ENCODE results near the gene KRTAP4-8.
"Not testable (repeated sequence)": the region's sequence is repeated elsewhere in the genome, so short reads cannot be mapped to it uniquely, and the experiment has no call there.

The KRTAP4-8 gene

DNA sequence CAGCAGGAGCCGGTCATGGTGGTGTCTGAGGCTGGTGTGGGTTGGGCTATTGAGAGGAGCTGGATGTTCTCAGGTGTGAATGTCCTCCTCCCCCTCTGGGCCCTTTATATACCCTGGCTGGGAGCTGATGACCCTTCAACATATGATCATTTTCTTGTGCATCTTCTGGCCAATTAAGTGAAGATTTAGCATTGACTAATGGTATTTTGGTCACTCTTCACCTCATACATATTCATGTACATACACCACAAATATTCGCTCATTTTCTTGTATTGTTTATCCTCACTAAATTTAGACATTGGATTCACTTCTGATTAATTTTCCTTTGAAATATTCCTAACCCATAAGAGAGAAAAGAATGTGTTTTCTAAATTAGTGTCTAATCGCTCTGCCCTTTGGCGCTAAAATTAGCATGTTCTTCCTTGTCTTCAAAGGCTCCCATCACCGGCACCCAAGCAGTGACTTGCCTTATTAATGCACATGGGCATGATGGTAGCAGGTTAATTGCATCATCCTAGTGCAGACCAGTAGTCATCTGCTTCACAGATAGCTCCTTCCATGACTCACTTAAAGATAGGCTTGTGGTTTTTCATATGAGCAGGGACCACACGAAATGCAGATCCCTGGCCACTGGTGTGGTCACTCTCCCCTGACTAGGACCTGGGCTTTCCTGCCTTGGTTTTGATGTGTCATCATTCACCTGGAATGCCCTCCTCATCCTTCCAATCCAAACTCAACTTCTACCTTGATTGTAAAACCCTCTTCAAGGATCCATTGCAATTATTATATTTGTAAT, 31.9 kb downstream of the KRTAP4-8 start, which contains the start of gene KRTAP2-4:
Gene KRTAP2-4, minus strand, starts transcription at position 51 of the 796 bp plus-strand sequence. Its CDS starts 34 bp downstream, at position 17.
- DNase-seq (ENCODE audit: low read depth) = peak; percentile 91
- TF ChIP-seq, protein P1, sequence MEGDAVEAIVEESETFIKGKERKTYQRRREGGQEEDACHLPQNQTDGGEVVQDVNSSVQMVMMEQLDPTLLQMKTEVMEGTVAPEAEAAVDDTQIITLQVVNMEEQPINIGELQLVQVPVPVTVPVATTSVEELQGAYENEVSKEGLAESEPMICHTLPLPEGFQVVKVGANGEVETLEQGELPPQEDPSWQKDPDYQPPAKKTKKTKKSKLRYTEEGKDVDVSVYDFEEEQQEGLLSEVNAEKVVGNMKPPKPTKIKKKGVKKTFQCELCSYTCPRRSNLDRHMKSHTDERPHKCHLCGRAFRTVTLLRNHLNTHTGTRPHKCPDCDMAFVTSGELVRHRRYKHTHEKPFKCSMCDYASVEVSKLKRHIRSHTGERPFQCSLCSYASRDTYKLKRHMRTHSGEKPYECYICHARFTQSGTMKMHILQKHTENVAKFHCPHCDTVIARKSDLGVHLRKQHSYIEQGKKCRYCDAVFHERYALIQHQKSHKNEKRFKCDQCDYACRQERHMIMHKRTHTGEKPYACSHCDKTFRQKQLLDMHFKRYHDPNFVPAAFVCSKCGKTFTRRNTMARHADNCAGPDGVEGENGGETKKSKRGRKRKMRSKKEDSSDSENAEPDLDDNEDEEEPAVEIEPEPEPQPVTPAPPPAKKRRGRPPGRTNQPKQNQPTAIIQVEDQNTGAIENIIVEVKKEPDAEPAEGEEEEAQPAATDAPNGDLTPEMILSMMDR (conservative IDR thresholded peaks at IDR 0.05; ENCODE audit: control insufficient read depth, insufficient read depth, low read depth, low read length) = no peak
- H3K4me3 ChIP-seq (ENCODE audit: control insufficient read depth, low read depth, low read length) = no peak within 1 kb of the TSS

DNA sequence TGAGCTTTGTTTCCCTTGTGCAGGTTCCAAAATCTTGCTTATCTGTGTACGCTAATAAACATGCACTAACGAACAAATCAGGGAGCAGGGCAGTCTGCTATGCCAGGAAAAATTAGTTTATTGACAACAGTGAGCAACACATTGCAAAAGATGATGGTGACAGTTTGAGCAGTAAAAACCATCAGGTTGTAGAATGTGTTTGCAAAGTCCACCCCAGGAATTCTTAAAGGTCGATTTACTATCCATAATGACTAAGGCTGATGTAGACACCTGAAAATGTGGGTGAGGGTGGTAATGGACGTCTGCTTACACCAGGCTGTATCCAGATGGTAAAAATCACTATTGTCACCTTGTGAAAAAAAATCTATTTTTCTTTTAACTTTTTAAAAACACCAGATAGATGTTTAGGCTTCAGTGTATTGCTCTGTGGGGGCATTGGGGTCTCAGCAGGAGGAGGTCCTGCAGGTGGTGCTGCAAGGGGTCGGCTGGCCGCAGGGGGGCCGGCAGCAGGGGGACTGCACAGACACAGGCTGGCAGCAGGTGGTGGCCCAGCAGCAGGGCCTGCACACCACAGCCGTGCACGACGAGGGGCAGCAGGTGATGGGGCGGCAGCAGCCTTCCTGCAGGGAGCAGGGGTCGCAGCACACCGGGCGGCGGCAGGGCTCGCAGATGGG, 32.8 kb downstream of the KRTAP4-8 start:
- H3K4me3 ChIP-seq (ENCODE audit: control insufficient read depth, low read depth, low read length); DNase-seq (ENCODE audit: low read depth): not testable (repeated sequence)

DNA sequence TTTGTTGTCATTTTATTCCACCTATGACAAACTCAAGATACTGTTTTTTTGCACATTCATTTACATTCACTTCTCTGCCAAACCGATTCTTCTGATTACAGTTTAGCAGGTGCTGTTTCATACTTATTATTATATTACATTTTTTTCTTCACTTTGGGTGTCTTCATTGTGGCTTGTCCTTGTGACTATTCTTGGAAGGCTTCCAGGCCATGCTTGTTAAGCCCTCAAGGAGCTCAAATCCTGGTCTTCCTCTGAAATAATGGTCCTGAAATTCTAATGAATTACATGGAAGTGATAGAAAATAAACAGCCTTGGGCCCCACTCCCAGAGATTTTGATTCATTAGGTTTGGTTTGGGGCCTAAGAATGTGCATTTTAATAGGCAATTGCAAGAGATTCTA, 33.6 kb downstream of the KRTAP4-8 start:
- TF ChIP-seq, protein P1 (conservative IDR thresholded peaks at IDR 0.05; ENCODE audit: control insufficient read depth, insufficient read depth, low read depth, low read length) = no peak

DNA sequence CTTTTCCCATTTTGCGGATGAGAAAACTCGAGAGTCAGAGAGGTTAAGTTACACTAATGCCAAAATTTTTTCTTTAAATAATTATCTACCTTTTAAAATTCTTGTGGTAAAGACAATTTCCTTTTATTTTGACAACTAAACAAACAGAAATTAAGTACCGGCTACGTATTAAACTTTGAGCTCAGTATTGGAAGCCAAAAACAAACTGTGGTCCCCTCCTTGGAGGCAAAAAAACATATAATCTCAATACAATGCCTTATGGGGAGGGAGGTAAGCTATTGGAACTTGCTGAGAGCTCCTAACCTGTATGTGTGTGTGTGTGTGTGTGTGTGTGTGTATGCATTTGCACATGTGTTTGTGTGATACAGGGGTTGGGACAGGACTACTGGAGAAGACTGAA, 34.5 kb downstream of the KRTAP4-8 start:
- TF ChIP-seq, protein P1 (conservative IDR thresholded peaks at IDR 0.05; ENCODE audit: control insufficient read depth, insufficient read depth, low read depth, low read length) = no peak
- DNase-seq (ENCODE audit: low read depth) = no peak
- no peak overlapping the region for H3K4me3 ChIP-seq (ENCODE audit: control insufficient read depth, low read depth, low read length)

More for the DNA sequence above, 33.6 kb downstream of the KRTAP4-8 start:
- no peak for DNase-seq (ENCODE audit: low read depth)
- no peak overlapping the region for H3K4me3 ChIP-seq (ENCODE audit: control insufficient read depth, low read depth, low read length)

DNA sequence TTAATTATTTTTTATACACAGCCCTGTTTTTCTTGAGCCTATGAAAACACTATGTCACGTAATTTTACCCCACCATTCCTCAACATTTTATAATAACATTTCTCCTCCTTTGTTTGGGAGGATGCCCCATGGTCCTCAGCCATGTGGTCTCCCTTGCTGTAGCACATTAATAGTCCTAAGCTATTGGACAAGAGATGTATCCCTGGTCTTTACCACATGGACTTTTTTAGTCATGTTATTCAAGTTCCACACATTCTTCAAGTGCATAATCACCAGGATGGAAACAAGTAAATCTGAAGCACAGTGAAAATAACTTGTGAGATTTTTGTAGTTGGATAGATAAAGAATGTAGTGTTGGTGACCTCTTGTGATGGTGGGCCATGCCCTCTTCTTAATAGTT, 36.0 kb downstream of the KRTAP4-8 start:
- no peak overlapping the region for H3K4me3 ChIP-seq (ENCODE audit: control insufficient read depth, low read depth, low read length)
- peak; percentile 89 for DNase-seq (ENCODE audit: low read depth)
- TF ChIP-seq, protein P1 (conservative IDR thresholded peaks at IDR 0.05; ENCODE audit: control insufficient read depth, insufficient read depth, low read depth, low read length) = no peak

DNA sequence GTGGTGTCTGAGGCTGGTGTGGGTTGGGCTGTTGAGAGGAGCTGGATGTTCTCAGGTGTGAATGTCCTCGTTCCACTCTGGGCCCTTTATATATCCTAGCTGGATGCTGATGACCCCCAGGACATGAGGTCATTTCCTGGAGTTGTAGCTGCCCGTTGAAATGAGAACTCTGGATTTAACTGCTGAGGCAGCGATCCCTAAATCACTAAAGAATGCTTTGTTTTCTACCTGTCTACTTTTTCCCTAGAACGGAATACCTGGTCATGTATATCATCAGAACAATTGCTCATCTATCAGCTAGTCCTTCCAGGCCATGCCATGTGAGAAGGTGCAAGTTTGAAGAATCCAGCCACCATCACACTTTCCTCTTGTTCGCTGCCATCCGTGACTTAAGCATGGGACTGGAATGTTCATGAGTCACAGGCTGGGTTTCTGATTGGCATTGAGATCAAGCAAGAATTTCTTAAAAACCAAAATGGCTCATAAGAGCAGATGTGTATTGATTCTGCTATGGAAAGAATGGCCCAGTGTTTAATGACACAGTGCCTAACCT, 37.8 kb downstream of the KRTAP4-8 start, which contains the start of gene KRTAP2-3:
Gene KRTAP2-3, minus strand, starts transcription at position 63 of the 553 bp plus-strand sequence. CDS start 64 bp downstream, outside the sequence.
- DNase-seq (ENCODE audit: low read depth) = peak; percentile 92
- TF ChIP-seq, protein P1 (conservative IDR thresholded peaks at IDR 0.05; ENCODE audit: control insufficient read depth, insufficient read depth, low read depth, low read length) = no peak
- no peak within 1 kb of the TSS for H3K4me3 ChIP-seq (ENCODE audit: control insufficient read depth, low read depth, low read length)

DNA sequence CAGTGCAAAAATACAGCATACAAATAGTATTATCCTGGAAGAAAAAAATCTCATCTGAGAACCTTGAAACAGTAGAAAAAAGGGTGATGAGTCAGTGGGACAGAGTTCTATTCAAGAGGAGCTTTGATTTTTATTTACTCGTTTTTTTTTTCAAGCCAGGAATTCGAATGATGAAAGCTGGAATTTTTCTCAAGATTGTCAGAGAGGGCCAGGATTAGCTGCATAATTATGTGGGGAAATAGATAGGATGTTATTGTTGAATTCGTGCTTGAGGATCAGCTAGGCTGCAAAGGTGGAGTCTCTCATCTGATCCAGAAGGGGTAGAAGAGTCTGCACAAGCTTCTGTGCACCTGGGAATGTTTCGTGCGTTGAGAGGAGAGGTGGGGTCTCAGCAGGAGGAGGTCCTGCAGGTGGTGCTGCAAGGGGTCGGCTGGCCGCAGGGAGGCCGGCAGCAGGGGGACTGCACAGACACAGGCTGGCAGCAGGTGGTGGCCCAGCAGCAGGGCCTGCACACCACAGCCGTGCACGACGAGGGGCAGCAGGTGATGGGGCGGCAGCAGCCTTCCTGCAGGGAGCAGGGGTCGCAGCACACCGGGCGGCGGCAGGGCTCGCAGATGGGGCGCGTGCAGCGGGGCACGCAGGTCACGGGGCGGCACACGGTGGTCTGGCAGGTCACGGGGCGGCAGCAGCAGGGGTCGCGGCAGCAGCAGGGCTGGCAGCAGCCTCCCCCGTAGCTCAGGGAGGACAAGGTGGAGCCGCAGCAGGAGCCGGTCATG, 38.5 kb downstream of the KRTAP4-8 start:
- H3K4me3 ChIP-seq (ENCODE audit: control insufficient read depth, low read depth, low read length) = not testable (repeated sequence)
- peak; percentile 86 for DNase-seq (ENCODE audit: low read depth)
